HG02763 (cell line): ENCODE results near the gene MBOAT2.
"Not testable (repeated sequence)": the region's sequence is repeated elsewhere in the genome, so short reads cannot be mapped to it uniquely, and the experiment has no call there.

Experiments used
- ATAC-seq: cut with Tn5 transposase; IDR thresholded peaks from one replicate; pipeline ENCODE4 v1.9.1; 2021; ENCODE audit warnings: mild to moderate bottlenecking, moderate library complexity; ENCODE audit not compliant: unreplicated experiment

Gene MBOAT2

DNA sequence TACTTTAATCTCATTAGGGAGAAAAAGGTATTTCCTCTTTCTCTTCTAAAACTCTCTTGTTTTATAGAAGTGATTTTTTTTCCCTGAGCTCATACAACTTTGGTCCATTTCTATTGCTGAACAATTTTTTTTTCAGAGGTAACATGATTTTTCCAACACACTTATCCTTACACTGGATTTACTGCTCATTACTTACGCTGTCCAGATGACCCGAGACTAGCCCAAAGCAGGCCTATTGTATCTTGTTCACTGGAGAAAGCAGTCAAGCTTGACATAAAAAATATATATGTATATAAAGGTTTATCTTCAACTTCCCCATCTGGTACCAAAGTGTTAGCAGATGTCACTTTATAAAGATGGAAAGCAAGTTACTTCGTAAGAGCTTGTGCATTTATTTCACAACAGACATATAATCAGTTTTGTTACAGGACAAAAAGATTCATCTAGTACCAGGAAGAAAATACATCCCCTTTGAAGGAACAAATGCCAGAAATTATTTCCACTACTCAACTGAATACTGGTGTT, 95.7 kb downstream of the MBOAT2 start:
- ATAC-seq, result no peak

DNA sequence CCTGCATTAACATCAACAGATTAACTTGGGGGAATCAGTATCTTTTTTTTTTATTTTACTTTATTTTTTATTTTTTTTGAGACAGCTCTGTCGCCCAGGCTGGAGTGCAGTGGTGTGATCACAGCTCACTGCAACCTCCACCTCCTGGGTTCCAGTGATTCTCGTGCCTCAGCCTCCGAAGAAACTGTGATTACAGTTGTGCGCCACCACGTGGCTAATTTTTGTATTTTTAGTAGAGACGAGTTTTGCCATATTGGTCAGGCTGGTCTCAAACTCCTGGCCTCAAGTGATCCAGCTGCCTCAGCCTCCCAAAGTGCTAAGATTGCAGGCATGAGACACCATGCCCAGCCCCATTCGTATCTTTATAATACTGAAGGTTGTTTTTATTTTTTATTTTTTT, 99.6 kb downstream of the MBOAT2 start:
- not testable (repeated sequence) for ATAC-seq

DNA sequence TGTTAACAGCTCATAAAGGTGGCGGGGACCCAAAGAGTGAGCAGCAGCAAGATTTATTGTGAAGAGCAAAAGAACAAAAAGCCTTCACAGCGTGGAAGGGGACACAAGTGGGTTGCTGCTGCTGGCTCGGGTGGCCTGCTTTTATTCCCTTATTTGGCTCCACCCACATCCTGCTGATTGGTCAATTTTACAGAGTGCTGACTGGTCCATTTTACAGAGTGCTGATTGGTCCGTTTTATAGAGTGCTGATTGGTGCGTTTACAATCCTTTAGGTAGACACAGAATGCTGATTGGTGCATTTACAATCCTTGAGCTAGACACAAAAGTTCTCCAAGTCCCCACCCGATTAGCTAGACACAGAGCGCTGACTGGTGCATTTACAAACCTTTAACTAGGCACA, 100.7 kb downstream of the MBOAT2 start:
- not testable (repeated sequence) for ATAC-seq

DNA sequence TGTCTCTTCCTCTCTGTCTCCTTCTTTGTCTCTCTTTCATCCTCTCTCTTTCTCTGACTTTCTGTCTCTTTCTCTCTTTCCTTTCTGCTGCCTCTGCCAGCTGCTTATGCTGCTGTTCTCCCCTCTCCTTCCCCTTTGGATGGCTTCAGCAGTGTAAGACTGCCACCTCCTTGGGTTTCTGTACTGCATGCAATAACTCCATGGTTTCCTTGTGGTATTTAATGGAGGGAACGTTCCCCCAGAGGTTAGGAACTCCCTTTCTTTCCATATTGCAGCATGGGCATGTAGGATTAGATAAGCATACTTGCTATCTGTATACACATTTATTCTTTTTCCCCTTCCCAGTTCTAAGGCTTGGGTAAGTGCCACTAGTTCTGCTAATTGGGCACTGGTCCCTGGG, 106.3 kb downstream of the MBOAT2 start:
- not testable (repeated sequence) for ATAC-seq

DNA sequence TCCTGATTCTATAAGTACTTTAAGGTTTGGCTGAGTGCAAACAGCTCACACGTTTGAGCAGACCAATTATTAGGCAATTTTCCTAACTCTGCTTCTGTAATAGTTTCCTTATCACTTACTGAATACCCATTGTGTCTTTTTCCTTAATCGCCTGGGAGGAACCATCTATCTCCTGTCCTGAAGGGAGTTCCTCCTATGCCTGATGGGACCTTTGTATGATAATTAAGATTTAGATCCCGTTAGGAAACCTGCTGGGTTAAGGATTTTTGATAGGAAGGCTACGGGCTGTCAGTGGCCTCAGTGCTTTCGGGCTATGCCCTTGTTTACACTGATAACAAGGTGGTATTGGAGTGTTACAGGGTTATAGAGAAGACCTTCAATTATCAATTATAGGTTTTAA, 106.8 kb downstream of the MBOAT2 start:
- not testable (repeated sequence) for ATAC-seq

DNA sequence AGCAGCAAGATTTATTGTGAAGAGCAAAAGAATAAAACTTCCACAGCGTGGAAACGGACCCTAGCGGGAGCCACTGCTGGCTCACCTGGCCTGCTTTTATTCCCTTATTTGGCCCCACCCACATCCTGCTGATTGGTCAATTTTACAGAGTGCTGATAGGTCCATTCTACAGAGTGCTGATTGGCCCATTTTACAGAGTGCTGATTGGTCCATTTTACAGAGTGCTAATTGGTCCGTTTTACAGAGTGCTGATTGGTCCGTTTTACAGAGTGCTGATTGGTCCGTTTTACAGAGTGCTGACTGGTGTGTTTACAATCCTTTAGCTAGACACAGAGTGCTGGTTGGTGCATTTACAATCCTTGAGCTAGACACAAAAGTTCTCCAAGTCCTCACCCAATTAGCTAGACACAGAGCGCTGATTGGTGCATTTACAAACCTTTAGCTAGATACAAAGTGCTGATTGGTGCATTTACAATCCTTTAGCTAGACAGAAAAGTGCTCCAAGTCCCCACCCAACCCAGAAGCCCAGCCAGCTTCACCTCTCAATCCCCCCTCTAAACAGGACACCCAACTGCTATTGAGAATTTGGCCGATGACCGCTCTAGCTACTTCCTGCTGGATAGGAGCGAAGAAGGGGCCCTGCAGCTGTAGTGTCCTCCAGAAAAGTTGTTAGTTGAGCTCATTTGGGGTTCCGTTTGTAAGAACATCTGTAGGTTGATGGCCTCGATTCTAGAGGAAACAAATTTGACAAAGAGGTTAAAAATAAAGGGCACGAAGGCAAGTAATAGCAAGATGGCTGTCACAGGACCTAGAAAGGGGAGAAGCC, 108.2 kb downstream of the MBOAT2 start:
- not testable (repeated sequence) for ATAC-seq

DNA sequence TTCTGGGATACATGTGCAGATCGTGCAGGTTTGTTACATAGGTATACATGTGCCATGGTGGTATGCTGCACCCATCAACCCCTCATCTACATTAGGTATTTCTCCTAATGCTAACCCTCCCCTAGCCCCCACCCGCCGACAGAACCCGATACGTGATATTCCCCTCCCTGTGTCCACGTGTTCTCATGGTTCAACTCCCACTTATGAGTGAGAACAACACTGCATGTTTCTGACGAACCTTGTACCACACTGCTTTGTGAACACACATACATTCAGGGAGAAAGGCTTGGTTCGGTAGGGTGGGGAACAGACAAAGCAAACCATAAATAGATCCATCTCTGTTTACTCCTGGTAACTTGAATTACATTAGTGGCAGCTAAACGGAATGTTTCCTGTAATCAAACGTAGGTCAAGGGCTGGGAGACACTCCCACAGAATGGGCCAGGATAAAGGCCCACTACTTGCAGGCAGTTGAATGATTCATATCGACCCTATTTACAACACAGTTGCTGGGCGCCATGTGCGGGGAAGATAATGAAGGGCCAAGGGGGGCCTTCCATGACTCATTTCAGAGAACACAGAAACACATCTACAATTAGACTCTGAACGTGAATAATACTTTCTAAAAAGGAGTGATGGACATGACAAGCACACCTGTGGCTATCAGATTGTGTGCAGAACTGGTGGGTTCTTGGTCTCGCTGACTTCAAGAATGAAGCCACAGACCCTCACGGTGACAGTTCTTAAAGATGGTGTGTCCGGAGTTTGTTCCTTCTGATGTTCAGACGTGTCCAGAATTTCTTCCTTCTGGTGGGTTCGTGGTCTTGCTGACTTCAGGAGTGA, 109.3 kb downstream of the MBOAT2 start:
- ATAC-seq, result no peak

DNA sequence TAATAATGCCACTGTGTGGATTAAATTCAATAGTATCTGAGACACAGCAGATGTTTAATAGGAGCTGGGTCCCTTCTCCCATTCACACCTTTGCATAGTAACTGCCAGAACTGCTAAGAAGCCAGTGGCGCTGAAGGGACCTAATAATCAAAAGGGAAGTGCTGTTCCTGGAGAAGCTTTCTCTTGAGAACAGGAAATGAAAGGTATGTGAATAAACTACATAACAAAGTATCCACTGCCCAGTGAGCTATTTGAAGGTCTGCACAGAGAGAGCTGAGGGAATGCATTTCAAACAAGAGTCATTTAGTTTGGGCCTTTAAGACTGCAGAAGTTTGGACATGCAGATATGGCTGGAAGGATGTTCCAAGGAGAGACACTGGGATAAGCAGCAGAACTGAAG, 110.0 kb downstream of the MBOAT2 start:
- ATAC-seq, result no peak

DNA sequence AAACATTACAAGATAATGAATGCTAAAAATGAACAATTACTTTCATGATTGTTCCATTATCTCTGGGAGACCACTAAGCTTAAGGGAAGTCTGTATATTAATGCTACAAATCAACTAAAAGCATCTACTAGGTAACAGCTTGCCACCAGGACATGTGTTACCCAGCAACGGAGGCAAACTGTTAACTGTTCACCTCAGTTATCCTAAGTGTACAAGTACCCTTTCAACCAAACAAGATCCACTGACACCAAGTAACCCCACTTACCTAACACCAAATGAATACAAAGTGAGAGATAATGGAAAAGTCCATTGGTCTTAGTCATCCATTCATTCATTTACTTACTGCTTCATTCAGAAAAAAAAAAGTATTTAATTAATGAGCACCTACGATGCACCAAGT, 111.4 kb downstream of the MBOAT2 start:
- ATAC-seq, result no peak

DNA sequence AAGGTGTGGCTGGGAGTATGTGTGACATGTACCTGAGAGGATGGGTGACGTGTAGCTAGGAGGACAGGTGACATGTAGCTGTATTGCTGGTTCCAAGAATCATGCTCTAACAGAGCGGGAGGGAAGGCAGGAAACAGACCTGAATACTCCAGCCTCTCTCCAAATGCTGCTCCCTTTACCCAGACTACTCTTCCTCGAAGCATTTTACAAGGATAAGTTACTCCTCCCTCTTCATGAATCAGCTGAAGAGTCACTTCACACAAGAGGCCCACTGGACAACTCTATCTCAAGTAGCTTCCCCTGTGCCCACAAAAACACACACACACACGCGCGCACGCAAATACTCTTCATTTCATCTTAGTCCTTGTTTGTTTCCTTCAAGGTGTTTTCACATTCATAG, 113.5 kb downstream of the MBOAT2 start:
- ATAC-seq, result no peak

DNA sequence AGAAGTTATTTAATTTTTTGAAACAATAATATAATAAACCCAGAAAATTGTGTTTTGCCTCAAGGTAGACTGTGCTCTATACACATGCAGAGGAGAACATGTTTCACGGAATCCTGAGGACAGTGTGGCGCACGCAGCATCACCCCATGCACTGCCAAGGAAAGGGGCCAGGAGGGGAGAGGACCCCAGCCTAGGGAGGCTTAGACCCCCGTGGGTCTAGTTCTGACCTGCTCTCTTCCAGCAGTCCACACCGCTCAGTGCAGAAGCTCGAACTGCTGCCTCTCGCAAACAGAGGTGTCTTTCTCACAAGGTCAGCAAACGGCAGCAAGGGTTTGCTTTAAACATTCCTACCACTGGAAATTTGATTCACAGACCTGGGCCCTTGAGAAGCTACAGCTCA, 114.5 kb downstream of the MBOAT2 start:
- ATAC-seq, result no peak

DNA sequence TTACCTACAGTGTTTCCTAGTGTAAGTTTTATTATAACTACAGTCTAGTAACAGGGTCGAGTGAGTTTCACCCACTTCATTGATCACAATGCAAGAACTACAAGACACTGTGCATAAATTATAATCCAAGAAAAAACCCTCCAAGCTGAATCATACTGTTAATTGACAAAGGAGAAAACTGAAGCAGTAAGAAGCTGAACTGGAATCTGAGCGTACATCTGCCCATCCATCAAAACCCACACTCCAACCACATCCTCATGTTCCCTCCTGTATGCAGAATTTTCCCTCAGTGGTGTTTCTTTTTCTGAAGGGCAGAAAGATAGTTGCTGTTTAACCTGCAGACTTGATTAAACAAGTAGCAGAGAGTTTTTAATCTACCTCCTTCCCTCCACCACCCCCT, 116.6 kb downstream of the MBOAT2 start:
- ATAC-seq, result no peak

DNA sequence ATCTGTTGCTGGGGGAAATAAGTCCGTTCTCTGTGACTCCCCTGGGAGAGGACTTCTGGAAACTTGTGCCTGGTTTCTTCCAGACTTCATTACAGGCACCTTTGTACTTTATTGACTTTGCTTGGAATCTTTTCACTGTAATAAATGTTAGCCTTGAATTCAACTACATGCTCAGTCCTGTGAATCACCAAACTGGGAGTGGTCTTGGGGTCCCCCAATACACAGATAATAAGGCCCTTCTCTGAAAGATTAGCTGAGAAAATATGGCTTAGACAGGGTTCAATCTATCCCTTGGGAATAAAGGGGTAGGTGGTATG, 117.3 kb downstream of the MBOAT2 start:
- no peak for ATAC-seq

DNA sequence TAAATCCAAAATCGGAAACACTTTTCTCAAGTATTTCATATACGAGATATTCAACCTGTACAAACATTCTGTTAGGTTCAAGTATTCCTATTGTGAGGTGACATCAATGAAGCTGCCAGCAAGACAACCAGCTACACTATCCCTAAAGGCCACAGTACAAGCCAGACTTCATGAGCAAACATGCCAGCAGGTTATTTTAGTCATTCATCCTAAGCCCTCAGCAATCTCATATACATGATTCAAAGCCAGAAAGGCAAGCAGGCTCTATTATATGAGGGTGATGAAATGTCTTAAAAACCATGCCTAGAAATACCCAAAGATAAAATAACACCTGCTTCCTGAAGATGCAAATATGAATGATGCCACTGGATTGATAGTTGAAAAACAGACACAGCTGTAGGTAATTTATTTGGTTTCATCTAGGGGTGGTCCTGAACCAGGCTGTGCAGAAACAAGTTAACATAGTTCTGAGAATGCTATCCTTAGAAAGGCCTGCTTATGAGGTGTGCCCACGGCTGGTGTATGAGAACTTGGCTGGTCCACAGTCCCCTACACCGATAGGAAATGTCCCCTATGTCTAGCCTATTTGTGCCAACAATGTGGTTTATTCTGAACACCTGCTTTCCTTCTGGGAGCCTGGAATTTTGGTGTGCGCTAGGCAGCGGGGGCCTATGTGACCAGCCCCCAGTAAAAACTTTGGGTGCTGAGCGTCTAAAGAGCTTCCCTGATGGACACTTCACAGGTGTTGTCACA, 117.9 kb downstream of the MBOAT2 start:
- no peak for ATAC-seq

DNA sequence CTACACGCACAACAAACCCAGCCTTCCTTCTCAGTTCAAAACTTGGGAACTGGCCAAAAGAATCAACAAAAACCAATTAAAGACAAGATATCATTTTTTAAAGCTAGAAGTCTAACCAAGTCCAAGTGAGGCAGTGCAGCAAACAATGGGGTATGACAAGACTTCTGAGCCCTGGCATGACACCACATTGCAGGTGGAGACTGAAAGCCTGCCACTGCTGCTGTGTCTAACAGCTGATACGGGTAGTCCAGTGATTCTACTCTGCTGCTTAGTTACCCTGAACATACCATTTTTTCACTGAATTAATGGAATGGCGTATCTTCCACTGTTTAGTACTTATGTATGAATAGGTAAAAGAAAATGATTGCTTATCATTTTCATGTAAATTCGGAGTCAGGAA, 118.7 kb downstream of the MBOAT2 start:
- no peak for ATAC-seq

DNA sequence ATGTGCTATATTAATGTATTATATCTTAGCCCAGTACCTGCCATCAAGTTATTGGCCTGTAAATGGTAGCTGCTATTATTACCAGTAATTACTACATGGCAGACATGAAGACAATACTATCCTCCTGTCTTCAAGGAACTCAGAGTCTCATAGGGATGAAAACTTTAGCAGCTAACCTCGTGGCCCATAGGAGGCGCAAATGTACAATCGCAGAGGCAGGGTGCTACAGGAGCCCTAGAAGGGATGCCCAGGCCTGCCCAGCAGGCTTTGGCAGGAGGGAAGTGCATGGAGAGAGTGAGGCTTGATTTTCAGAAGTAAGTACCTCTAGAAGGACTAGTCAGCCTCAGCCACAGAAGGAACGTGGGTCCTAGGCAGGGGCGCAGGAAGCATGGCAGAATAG, 121.4 kb downstream of the MBOAT2 start:
- ATAC-seq, result no peak

DNA sequence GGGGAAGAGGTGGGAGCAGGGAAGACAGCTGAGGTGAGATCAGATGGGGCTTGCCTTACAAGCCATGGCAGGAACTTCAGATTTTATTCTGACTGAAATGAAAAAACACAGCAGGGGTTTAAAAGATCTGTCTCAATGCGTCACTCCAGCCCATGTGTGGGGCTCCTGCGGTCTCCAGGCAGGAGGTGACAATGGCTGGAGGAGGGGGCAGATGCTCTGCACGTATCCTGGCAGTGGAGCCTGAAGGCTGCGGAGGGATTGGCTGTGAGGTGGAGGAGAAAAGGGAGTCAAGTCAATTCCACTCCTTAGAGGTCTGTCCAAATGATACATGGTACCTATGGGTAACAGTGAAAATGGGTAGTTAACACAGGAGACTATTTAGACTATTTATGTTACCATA, 125.6 kb downstream of the MBOAT2 start:
- ATAC-seq, result no peak

DNA sequence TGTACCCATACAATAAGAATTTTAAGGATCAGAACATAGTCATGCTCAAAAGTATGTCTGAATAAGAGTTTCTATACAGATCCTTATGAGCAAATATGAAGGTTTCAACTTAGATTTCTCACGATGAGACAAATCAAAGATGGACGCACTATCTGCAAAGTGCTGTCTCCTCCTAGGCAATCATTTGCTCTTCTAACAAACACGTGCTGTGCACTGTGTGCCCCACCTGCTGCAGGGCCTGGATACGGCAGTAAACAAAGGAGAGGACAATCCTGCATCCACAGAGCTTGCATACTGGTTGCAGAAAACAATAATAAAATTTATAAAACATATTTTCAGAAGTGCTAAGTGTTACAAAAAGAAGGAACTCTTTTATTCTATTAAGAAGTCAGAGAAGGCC, 126.2 kb downstream of the MBOAT2 start:
- no peak for ATAC-seq

DNA sequence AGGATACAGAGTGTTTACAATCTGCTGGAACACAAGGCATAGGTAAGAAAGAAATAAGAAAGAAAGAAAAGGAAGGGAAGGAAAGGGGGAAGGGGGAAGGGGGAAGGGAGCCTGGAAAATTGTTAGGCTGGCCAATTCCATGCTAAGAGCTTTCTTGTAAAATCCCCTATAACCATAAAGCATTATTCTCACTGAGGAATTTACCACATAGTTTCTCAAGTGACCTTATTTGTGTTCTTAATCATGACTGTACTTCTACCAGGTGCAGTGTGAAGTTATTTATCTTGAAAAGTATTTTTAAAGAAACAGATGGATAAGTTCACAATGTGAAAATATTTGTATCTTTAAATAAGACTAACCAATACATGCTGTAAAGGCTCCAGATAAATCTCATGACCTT, 126.9 kb downstream of the MBOAT2 start:
- no peak for ATAC-seq

DNA sequence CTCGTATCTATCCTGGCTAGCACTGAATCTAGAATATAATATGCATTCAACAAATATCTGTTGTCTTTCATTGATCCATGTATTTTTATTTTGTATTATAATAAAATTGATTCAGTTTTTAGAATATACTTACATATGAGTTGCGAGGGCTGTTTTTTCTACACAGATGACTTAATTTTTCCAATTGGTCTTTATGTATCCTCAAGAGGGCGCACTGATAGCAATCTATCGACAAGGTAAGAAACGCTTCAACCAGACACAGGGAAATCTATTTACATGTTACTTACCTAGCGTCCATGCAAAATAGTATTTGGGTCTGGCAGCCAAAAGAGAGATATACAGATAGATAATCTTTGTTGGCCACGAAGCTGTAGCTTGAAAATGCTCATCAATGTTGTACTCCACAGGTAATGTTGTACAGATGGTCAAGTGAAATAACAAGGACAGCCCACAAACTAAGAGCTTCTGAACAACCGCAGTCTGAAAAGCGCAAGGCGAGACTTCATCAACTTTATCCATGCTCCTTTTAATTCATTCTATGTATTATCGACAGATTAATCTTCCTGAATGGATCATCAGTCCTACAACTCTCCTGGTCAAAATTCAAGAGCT, 130.6 kb downstream of the MBOAT2 start:
- no peak for ATAC-seq

DNA sequence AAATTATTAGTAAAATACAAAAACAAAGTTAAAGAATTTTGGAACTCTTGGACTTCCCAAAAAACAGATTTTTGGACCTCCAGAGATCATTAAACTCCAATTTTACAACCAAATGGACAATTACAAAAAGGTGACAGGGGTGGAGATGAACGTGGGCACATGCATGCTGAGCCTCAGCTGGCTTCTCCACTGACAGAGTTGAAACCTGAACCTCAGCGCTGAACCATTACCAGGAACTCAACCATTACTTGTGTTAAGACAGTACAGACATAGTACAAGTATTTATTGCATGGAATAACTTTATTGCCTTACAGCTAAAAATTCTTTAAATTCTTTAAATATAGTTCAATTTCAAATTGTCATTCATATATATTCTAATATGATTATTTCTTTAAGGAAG, 133.0 kb downstream of the MBOAT2 start:
- ATAC-seq, result no peak
